GM23338 (cell line): ENCODE measurements around the gene NAMPT. TPM values are rescaled to one million over a fixed set of nuclear protein-coding genes. Genes with fewer than 3 reads are reported as not detected.

ENCODE experiments used
- ATAC-seq: fragments of 200-7000 bp; cut with Tn5 transposase; 3 replicates; pipeline ENCODE4 v1.9.1; 2020
- DNase-seq: peaks from one replicate; pipeline ENCODE4 v3.0.0-alpha.2; 2015; ENCODE audit warnings: low spot score
- H2AFZ ChIP-seq: fragments of 200-600 bp; sonication (generic); 2 replicates; pipeline ENCODE4 v1.8.0; 2016; ENCODE audit warnings: antibody characterized with exemption, mild to moderate bottlenecking, moderate library complexity
- H3F3A ChIP-seq: fragments of 200-600 bp; sonication (generic); replicated peaks from 2 replicates; pipeline ENCODE4 v1.8.0; 2017; ENCODE audit warnings: antibody characterized with exemption, mixed run types, low read depth
- H3K27ac ChIP-seq: fragments of 200-600 bp; sonication (generic); 2 replicates; pipeline ENCODE4 v1.6.1; 2016; ENCODE audit warnings: low read depth
- H3K27me3 ChIP-seq: fragments of 200-600 bp; sonication (generic); 2 replicates; pipeline ENCODE4 v1.8.0; 2016; ENCODE audit warnings: mild to moderate bottlenecking, mixed run types, moderate library complexity; ENCODE audit not compliant: insufficient read depth
- H3K36me3 ChIP-seq: fragments of 200-600 bp; sonication (generic); 2 replicates; pipeline ENCODE4 v1.8.0; 2016; ENCODE audit warnings: mild to moderate bottlenecking; ENCODE audit not compliant: insufficient read depth
- H3K4me1 ChIP-seq: fragments of 200-600 bp; sonication (generic); 2 replicates; pipeline ENCODE4 v1.8.0; 2016; ENCODE audit warnings: mild to moderate bottlenecking, moderate library complexity; ENCODE audit not compliant: insufficient read depth
- H3K4me2 ChIP-seq: fragments of 200-600 bp; sonication (generic); 2 replicates; pipeline ENCODE4 v1.7.1; 2017; ENCODE audit warnings: mixed run types
- H3K4me3 ChIP-seq: fragments of 200-600 bp; sonication (generic); 2 replicates; pipeline ENCODE4 v1.6.1; 2016; ENCODE audit warnings: mixed run types
- H3K79me2 ChIP-seq: fragments of 200-600 bp; sonication (generic); replicated peaks from 2 replicates; pipeline ENCODE4 v1.8.0; 2017; ENCODE audit warnings: mild to moderate bottlenecking; ENCODE audit not compliant: insufficient read depth
- H3K9me2 ChIP-seq: fragments of 200-600 bp; sonication (generic); 2 replicates; pipeline ENCODE4 v1.8.0; 2017; ENCODE audit not compliant: insufficient read depth
- H4K20me1 ChIP-seq: fragments of 200-600 bp; sonication (generic); replicated peaks from 2 replicates; pipeline ENCODE4 v1.8.0; 2017; ENCODE audit warnings: mild to moderate bottlenecking; ENCODE audit not compliant: insufficient read depth
- H3K27ac Mint-ChIP-seq: 2 replicates; pipeline ENCODE4 v1.8.0; 2020; ENCODE audit warnings: inconsistent platforms, mild to moderate bottlenecking, moderate library complexity, mixed read lengths
- H3K27me3 Mint-ChIP-seq: 3 replicates; pipeline ENCODE4 v1.8.0; 2022; ENCODE audit warnings: low read depth, mild to moderate bottlenecking, moderate library complexity, mixed read lengths, inconsistent platforms; ENCODE audit not compliant: insufficient read depth, poor library complexity
- H3K36me3 Mint-ChIP-seq: 3 replicates; pipeline ENCODE4 v1.8.0; 2021; ENCODE audit warnings: low read depth, mild to moderate bottlenecking, inconsistent platforms, moderate library complexity, mixed read lengths
- H3K4me1 Mint-ChIP-seq: 3 replicates; pipeline ENCODE4 v1.8.0; 2020; ENCODE audit warnings: mild to moderate bottlenecking, inconsistent platforms, mixed read lengths
- H3K4me3 Mint-ChIP-seq: 3 replicates; pipeline ENCODE4 v1.8.0; 2021; ENCODE audit warnings: moderate library complexity, mild to moderate bottlenecking, inconsistent platforms, mixed read lengths
- H3K9me3 Mint-ChIP-seq: 3 replicates; pipeline ENCODE4 v1.8.0; 2020; ENCODE audit warnings: moderate library complexity, mild to moderate bottlenecking, inconsistent platforms, mixed read lengths
- CREB1 ChIP-seq: fragments of 250-450 bp; sonication (Bioruptor Pico); IDR thresholded peaks from 2 replicates; pipeline ENCODE4 v1.5.0; 2020; ENCODE audit warnings: low read depth, mild to moderate bottlenecking, moderate library complexity
- ETS1 ChIP-seq: IDR thresholded peaks from 2 replicates; pipeline ENCODE4 v1.6.1; 2016; ENCODE audit warnings: antibody characterized with exemption
- EZH2 ChIP-seq: fragments of 200-600 bp; sonication (generic); IDR thresholded peaks from one replicate; pipeline ENCODE4 v1.8.0; 2017; ENCODE audit warnings: antibody characterized with exemption, mild to moderate bottlenecking, low read depth; ENCODE audit not compliant: unreplicated experiment
- EZH2phosphoT487 ChIP-seq: fragments of 200-600 bp; sonication (generic); IDR thresholded peaks from one replicate; pipeline ENCODE4 v1.8.1; 2018; ENCODE audit warnings: antibody characterized with exemption; ENCODE audit not compliant: unreplicated experiment
- JUNB ChIP-seq: IDR thresholded peaks from one replicate; pipeline ENCODE4 v1.6.1; 2016; ENCODE audit warnings: antibody characterized with exemption; ENCODE audit not compliant: unreplicated experiment
- NANOG ChIP-seq: IDR thresholded peaks from 2 replicates; pipeline ENCODE4 v1.6.1; 2016; ENCODE audit warnings: antibody characterized with exemption, borderline replicate concordance
- POLR2AphosphoS5 ChIP-seq: IDR thresholded peaks from 2 replicates; pipeline ENCODE4 v1.6.1; 2016; ENCODE audit warnings: antibody characterized with exemption, low read depth
- REST ChIP-seq: IDR thresholded peaks from one replicate; pipeline ENCODE4 v1.6.1; 2018; ENCODE audit warnings: antibody characterized with exemption; ENCODE audit not compliant: unreplicated experiment
- STAT1 ChIP-seq: IDR thresholded peaks from one replicate; pipeline ENCODE4 v1.6.1; 2016; ENCODE audit warnings: antibody characterized with exemption; ENCODE audit not compliant: unreplicated experiment
- ZNF114 ChIP-seq: fragments of 250-450 bp; sonication (Bioruptor Pico); IDR thresholded peaks from 2 replicates; pipeline ENCODE4 v1.5.0; 2020; ENCODE audit warnings: mild to moderate bottlenecking, moderate library complexity
- ZNF331 ChIP-seq: fragments of 250-450 bp; sonication (Bioruptor Pico); IDR thresholded peaks from 2 replicates; pipeline ENCODE4 v1.5.0; 2020; ENCODE audit warnings: low read depth, mild to moderate bottlenecking, moderate library complexity
- polyA plus RNA-seq: library from polyadenylated mRNA; unstranded; fragments of >200 nt; fragmentation: Nextera tagmentation; extraction: Ambion mirVana; gene quantifications from 2 replicates; pipeline ENCODE4 v1.2.1, GENCODE V29; 2016
- total RNA-seq: library from RNA; depleted of rRNA; stranded (reverse); fragments of >200 nt; shearing (Covaris generic); gene quantifications from 2 replicates; pipeline ENCODE4 v1.2.3, GENCODE V29; 2014
- TF ChIP-seq, protein P1 (sequence below), 2 experiments: fragments of 200-600 bp in 1 of 2; sonication (generic) in 1 of 2; conservative IDR thresholded peaks; 2 replicates each; pipeline versions ENCODE4 v1.5.1 to v1.6.1; 2016 to 2017; ENCODE audit warnings: antibody characterized with exemption in 2 of 2, low read depth in 2 of 2, mild to moderate bottlenecking in 2 of 2, moderate library complexity in 1 of 2
- TF ChIP-seq, protein P2 (sequence below): fragments of 250-450 bp; sonication (Bioruptor Pico); IDR thresholded peaks from 2 replicates; pipeline ENCODE4 v1.5.0; 2020; ENCODE audit warnings: mild to moderate bottlenecking, moderate library complexity

Gene NAMPT
- total and polyA plus RNA-seq, 2 experiments from 2014 or later = 37.9 to 73.9 TPM

GRCh38 chr7:106205621-106206222 lies 79.1 kb downstream of the NAMPT start:
- no peaks in the 10 kb centered on the region for H3K4me1 ChIP-seq
- no peaks in the 10 kb centered on the region for H4K20me1 ChIP-seq
- Mint-ChIP-seq H3K4me3 (no peak overlapping the region), H3K4me1 (no peaks in the 10 kb centered on the region; the same call in 2 of the 3 replicates), H3K36me3 (peaks cover 21% of the 10 kb centered on the region), H3K27me3 (peaks cover 8% of the 10 kb centered on the region), H3K9me3 (peaks cover 38% of the 10 kb centered on the region), H3K27ac (no peak overlapping the region)
- peak overlapping the region; percentile 38; the same call in 1 of the 2 replicates for H2AFZ ChIP-seq
- H3K9me2 ChIP-seq = no peaks in the 10 kb centered on the region
- no peaks in the 10 kb centered on the region for H3K36me3 ChIP-seq
- no peak overlapping the region for H3K27ac ChIP-seq
- H3K4me2 ChIP-seq = no peak overlapping the region
- H3K27me3 ChIP-seq = no peaks in the 10 kb centered on the region
- DNase-seq = no peak
- TF ChIP-seq NANOG (no peak), CREB1 (CRISPR knock-in tag) (no peak), STAT1 (no peak), JUNB (no peak), REST (no peak), ZNF114 (no peak), POLR2AphosphoS5 (no peak), EZH2 (no peak), EZH2phosphoT487 (no peak), ZNF331 (CRISPR knock-in tag) (no peak), ETS1 (no peak)
- TF ChIP-seq, protein P1, sequence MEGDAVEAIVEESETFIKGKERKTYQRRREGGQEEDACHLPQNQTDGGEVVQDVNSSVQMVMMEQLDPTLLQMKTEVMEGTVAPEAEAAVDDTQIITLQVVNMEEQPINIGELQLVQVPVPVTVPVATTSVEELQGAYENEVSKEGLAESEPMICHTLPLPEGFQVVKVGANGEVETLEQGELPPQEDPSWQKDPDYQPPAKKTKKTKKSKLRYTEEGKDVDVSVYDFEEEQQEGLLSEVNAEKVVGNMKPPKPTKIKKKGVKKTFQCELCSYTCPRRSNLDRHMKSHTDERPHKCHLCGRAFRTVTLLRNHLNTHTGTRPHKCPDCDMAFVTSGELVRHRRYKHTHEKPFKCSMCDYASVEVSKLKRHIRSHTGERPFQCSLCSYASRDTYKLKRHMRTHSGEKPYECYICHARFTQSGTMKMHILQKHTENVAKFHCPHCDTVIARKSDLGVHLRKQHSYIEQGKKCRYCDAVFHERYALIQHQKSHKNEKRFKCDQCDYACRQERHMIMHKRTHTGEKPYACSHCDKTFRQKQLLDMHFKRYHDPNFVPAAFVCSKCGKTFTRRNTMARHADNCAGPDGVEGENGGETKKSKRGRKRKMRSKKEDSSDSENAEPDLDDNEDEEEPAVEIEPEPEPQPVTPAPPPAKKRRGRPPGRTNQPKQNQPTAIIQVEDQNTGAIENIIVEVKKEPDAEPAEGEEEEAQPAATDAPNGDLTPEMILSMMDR (conservative IDR thresholded peaks at IDR 0.05; ENCODE audit: low read depth in 2 of 2) = no peak
- TF ChIP-seq, protein P2, sequence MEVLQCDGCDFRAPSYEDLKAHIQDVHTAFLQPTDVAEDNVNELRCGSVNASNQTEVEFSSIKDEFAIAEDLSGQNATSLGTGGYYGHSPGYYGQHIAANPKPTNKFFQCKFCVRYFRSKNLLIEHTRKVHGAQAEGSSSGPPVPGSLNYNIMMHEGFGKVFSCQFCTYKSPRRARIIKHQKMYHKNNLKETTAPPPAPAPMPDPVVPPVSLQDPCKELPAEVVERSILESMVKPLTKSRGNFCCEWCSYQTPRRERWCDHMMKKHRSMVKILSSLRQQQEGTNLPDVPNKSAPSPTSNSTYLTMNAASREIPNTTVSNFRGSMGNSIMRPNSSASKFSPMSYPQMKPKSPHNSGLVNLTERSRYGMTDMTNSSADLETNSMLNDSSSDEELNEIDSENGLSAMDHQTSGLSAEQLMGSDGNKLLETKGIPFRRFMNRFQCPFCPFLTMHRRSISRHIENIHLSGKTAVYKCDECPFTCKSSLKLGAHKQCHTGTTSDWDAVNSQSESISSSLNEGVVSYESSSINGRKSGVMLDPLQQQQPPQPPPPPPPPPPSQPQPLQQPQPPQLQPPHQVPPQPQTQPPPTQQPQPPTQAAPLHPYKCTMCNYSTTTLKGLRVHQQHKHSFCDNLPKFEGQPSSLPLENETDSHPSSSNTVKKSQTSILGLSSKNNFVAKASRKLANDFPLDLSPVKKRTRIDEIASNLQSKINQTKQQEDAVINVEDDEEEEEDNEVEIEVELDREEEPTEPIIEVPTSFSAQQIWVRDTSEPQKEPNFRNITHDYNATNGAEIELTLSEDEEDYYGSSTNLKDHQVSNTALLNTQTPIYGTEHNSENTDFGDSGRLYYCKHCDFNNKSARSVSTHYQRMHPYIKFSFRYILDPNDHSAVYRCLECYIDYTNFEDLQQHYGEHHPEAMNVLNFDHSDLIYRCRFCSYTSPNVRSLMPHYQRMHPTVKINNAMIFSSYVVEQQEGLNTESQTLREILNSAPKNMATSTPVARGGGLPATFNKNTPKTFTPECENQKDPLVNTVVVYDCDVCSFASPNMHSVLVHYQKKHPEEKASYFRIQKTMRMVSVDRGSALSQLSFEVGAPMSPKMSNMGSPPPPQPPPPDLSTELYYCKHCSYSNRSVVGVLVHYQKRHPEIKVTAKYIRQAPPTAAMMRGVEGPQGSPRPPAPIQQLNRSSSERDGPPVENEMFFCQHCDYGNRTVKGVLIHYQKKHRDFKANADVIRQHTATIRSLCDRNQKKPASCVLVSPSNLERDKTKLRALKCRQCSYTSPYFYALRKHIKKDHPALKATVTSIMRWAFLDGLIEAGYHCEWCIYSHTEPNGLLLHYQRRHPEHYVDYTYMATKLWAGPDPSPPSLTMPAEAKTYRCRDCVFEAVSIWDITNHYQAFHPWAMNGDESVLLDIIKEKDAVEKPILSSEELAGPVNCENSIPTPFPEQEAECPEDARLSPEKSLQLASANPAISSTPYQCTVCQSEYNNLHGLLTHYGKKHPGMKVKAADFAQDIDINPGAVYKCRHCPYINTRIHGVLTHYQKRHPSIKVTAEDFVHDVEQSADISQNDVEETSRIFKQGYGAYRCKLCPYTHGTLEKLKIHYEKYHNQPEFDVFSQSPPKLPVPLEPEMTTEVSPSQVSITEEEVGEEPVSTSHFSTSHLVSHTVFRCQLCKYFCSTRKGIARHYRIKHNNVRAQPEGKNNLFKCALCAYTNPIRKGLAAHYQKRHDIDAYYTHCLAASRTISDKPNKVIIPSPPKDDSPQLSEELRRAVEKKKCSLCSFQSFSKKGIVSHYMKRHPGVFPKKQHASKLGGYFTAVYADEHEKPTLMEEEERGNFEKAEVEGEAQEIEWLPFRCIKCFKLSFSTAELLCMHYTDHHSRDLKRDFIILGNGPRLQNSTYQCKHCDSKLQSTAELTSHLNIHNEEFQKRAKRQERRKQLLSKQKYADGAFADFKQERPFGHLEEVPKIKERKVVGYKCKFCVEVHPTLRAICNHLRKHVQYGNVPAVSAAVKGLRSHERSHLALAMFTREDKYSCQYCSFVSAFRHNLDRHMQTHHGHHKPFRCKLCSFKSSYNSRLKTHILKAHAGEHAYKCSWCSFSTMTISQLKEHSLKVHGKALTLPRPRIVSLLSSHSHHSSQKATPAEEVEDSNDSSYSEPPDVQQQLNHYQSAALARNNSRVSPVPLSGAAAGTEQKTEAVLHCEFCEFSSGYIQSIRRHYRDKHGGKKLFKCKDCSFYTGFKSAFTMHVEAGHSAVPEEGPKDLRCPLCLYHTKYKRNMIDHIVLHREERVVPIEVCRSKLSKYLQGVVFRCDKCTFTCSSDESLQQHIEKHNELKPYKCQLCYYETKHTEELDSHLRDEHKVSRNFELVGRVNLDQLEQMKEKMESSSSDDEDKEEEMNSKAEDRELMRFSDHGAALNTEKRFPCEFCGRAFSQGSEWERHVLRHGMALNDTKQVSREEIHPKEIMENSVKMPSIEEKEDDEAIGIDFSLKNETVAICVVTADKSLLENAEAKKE (CRISPR knock-in tag) = no peak
- H3K4me3 ChIP-seq = no peak overlapping the region
- no peaks in the 10 kb centered on the region for H3F3A ChIP-seq
- H3K79me2 ChIP-seq = no peaks in the 10 kb centered on the region
- no peak for ATAC-seq
